MG63 (cell line): ENCODE measurements around the gene PCSK2. TPM values are rescaled to one million over a fixed set of nuclear protein-coding genes. Genes with fewer than 3 reads are reported as not detected.

ENCODE experiments used
- DNase-seq: peaks from one replicate; pipeline ENCODE4 v3.0.0-alpha.2; 2020
- H3K27me3 ChIP-seq: fragments of 250-450 bp; sonication (Bioruptor Pico); 2 replicates; pipeline ENCODE4 v1.5.1; 2020; ENCODE audit warnings: mild to moderate bottlenecking, moderate library complexity
- H3K36me3 ChIP-seq: fragments of 250-450 bp; sonication (Bioruptor Pico); 2 replicates; pipeline ENCODE4 v1.5.1; 2020; ENCODE audit warnings: mild to moderate bottlenecking, moderate library complexity
- H3K4me3 ChIP-seq: fragments of 250-450 bp; sonication (Bioruptor Pico); 2 replicates; pipeline ENCODE4 v1.5.1; 2020; ENCODE audit warnings: mild to moderate bottlenecking, moderate library complexity
- H3K9me3 ChIP-seq: fragments of 250-450 bp; sonication (Bioruptor Pico); 2 replicates; pipeline ENCODE4 v1.5.1; 2020; ENCODE audit warnings: mild to moderate bottlenecking, moderate library complexity
- total RNA-seq: library from RNA; depleted of rRNA; stranded (reverse); fragments of >200 nt; shearing (Covaris generic); gene quantifications from 2 replicates; pipeline ENCODE4 v1.2.3, GENCODE V29; 2014; ENCODE audit warnings: low replicate concordance

PCSK2 gene
- total RNA-seq, 1 experiment from 2014 or later = not detected

DNA sequence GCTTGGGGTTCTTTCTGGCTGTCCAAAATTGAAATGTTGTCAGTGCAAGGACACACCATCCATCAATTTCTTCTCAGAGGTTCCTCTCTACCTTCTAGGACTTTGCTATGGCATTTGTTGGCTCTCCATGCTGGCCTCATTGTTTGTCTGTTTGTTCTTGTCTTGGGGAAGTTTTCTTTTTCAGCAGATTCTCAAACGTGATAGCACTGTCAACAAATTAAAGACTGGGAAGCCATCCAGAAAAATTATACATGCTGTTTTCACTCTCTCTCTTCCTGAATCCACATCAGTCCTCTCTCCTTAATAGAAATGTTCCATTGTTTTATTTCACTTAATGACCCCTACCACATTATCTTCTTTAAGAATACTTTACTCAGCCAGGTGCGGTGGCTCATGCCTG lies 130.4 kb downstream of the PCSK2 start:
- Histone ChIP-seq H3K4me3 (no peak overlapping the region), H3K27me3 (no peaks in the 10 kb centered on the region), H3K36me3 (no peaks in the 10 kb centered on the region), H3K9me3 (no peaks in the 10 kb centered on the region)
- no peak for DNase-seq

GRCh38 chr20:17358854-17359253 lies 132.0 kb downstream of the PCSK2 start:
- Histone ChIP-seq H3K36me3 (no peaks in the 10 kb centered on the region), H3K4me3 (no peak overlapping the region), H3K27me3 (no peaks in the 10 kb centered on the region), H3K9me3 (no peaks in the 10 kb centered on the region)
- peak; percentile 9 for DNase-seq

DNA sequence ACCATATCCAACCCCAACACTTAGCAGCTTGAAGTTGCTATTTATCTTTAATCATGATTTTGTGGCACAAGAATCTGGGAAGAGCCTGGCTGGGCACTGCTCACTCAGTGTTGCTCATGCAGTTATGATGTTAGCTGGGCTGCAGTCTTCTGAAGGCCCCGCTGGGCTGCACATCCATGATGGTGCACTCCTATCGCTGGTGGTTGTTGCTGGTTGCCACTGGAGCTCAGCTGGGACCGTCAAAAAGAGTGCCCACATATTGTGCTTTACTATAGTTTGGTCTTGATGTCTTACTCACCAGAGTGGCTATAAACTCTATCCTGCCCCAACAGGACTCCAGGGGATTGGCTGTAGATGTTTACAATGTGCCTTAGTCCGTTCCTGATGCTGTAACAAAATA lies 137.8 kb downstream of the PCSK2 start:
- no peak for DNase-seq
- no peaks in the 10 kb centered on the region for H3K27me3 ChIP-seq
- H3K4me3 ChIP-seq = no peak overlapping the region
- H3K9me3 ChIP-seq = no peaks in the 10 kb centered on the region
- no peaks in the 10 kb centered on the region for H3K36me3 ChIP-seq

GRCh38 chr20:17365831-17366230 lies 139.0 kb downstream of the PCSK2 start:
- no peak for DNase-seq
- H3K4me3 ChIP-seq = no peak overlapping the region
- H3K36me3 ChIP-seq = no peaks in the 10 kb centered on the region
- H3K9me3 ChIP-seq = no peaks in the 10 kb centered on the region
- no peaks in the 10 kb centered on the region for H3K27me3 ChIP-seq

- no peak overlapping the region for H3K4me3 ChIP-seq
- no peaks in the 10 kb centered on the region for H3K36me3 ChIP-seq
- no peaks in the 10 kb centered on the region for H3K9me3 ChIP-seq
- DNase-seq = no peak
- no peaks in the 10 kb centered on the region for H3K27me3 ChIP-seq
Observed at GRCh38 chr20:17369506-17369905, 142.7 kb downstream of the PCSK2 start.

DNA sequence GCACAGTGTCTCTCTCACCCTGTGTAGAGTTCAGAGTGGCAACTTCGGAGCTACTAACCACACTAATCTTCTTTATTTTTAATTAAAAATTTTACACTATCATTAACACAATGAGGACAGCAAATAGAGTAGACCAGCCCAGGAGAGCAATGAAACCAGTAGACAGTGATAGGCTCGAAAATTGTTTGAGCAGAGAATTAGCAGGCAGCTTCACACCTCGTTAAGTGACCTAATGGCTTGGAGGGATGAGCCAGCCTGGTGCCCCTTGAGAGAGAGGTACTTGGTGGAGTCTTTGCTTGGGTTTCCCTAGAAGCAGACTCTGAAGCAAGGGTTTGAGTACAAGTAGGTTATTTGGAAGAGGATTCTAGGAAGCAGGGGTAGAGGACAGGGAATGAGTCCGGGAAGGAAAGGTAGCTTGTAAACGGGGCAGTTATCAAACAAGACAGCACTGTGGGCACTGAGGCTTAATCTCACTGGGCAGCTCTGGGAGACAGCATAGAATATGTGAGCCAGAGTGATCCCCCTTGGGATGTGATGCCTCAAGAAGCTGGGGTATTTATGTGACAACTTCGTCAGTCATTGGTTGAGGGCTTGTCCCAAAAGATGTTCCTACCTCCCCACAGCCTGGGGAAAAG lies 146.1 kb downstream of the PCSK2 start:
- no peaks in the 10 kb centered on the region for H3K9me3 ChIP-seq
- no peaks in the 10 kb centered on the region for H3K36me3 ChIP-seq
- H3K27me3 ChIP-seq = no peaks in the 10 kb centered on the region
- H3K4me3 ChIP-seq = no peak overlapping the region
- DNase-seq = no peak

GRCh38 chr20:17374086-17374485 lies 147.2 kb downstream of the PCSK2 start:
- no peak for DNase-seq

GRCh38 chr20:17376031-17376430 lies 149.2 kb downstream of the PCSK2 start:
- H3K27me3 ChIP-seq = no peaks in the 10 kb centered on the region

More at GRCh38 chr20:17374086-17374485, 147.2 kb downstream of the PCSK2 start:
- Histone ChIP-seq H3K4me3 (no peak overlapping the region), H3K9me3 (no peaks in the 10 kb centered on the region), H3K36me3 (no peaks in the 10 kb centered on the region), H3K27me3 (no peaks in the 10 kb centered on the region)

GRCh38 chr20:17377231-17377630 lies 150.4 kb downstream of the PCSK2 start:
- no peak for DNase-seq

More at GRCh38 chr20:17376031-17376430, 149.2 kb downstream of the PCSK2 start:
- Histone ChIP-seq H3K9me3 (no peaks in the 10 kb centered on the region), H3K36me3 (no peaks in the 10 kb centered on the region), H3K4me3 (no peak overlapping the region)
- no peak for DNase-seq

DNA sequence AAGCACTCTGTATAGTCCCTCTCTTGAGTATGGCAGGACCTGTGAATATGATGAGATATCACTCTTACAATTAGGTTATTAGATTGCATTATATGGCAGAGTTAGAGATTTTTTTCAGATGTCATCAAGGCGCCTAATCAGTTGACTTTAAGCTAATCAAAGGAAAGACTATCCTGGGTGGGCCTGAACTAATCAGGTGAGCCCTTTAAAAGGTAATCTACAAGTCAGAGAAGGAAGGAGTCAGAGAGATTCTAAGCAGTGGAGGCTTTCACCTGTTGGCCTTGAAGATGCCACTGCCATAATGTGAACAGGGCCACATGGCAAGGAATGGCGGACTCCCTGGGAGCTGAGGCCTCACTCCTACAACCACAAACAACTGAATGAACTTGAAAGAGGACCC lies 152.8 kb downstream of the PCSK2 start:
- no peaks in the 10 kb centered on the region for H3K27me3 ChIP-seq
- H3K9me3 ChIP-seq = no peaks in the 10 kb centered on the region
- H3K4me3 ChIP-seq = no peak overlapping the region
- no peaks in the 10 kb centered on the region for H3K36me3 ChIP-seq
- no peak for DNase-seq

More at GRCh38 chr20:17377231-17377630, 150.4 kb downstream of the PCSK2 start:
- Histone ChIP-seq H3K4me3 (no peak overlapping the region), H3K9me3 (no peaks in the 10 kb centered on the region), H3K27me3 (no peaks in the 10 kb centered on the region), H3K36me3 (no peaks in the 10 kb centered on the region)

GRCh38 chr20:17380801-17381200 lies 154.0 kb downstream of the PCSK2 start:
- H3K9me3 ChIP-seq = no peaks in the 10 kb centered on the region
- H3K36me3 ChIP-seq = no peaks in the 10 kb centered on the region
- H3K4me3 ChIP-seq = no peak overlapping the region
- no peaks in the 10 kb centered on the region for H3K27me3 ChIP-seq
- no peak for DNase-seq

GRCh38 chr20:17381724-17382123 lies 154.9 kb downstream of the PCSK2 start:
- DNase-seq = no peak
- H3K9me3 ChIP-seq = no peaks in the 10 kb centered on the region
- H3K27me3 ChIP-seq = no peaks in the 10 kb centered on the region
- H3K4me3 ChIP-seq = no peak overlapping the region
- no peaks in the 10 kb centered on the region for H3K36me3 ChIP-seq

- Histone ChIP-seq H3K9me3 (no peaks in the 10 kb centered on the region), H3K27me3 (no peaks in the 10 kb centered on the region), H3K36me3 (no peaks in the 10 kb centered on the region), H3K4me3 (no peak overlapping the region)
- no peak for DNase-seq
Observed at GRCh38 chr20:17385798-17386197, 159.0 kb downstream of the PCSK2 start.

GRCh38 chr20:17390655-17391054 lies 163.8 kb downstream of the PCSK2 start:
- H3K9me3 ChIP-seq = no peaks in the 10 kb centered on the region

GRCh38 chr20:17391127-17391771 lies 164.4 kb downstream of the PCSK2 start:
- Histone ChIP-seq H3K27me3 (no peaks in the 10 kb centered on the region), H3K4me3 (no peak overlapping the region), H3K9me3 (no peaks in the 10 kb centered on the region), H3K36me3 (no peaks in the 10 kb centered on the region)
- no peak for DNase-seq

More at GRCh38 chr20:17390655-17391054, 163.8 kb downstream of the PCSK2 start:
- no peaks in the 10 kb centered on the region for H3K27me3 ChIP-seq
- no peak overlapping the region for H3K4me3 ChIP-seq
- no peak for DNase-seq
- H3K36me3 ChIP-seq = no peaks in the 10 kb centered on the region

- Histone ChIP-seq H3K4me3 (no peak overlapping the region), H3K36me3 (no peaks in the 10 kb centered on the region), H3K27me3 (no peaks in the 10 kb centered on the region), H3K9me3 (no peaks in the 10 kb centered on the region)
- DNase-seq = peak; percentile 1
Observed at GRCh38 chr20:17394411-17394810, 167.6 kb downstream of the PCSK2 start.

GRCh38 chr20:17395729-17396128 lies 168.9 kb downstream of the PCSK2 start:
- DNase-seq = no peak
- Histone ChIP-seq H3K4me3 (no peak overlapping the region), H3K36me3 (no peaks in the 10 kb centered on the region), H3K9me3 (no peaks in the 10 kb centered on the region), H3K27me3 (no peaks in the 10 kb centered on the region)

GRCh38 chr20:17399303-17399985 lies 172.6 kb downstream of the PCSK2 start:
- Histone ChIP-seq H3K27me3 (no peaks in the 10 kb centered on the region), H3K4me3 (no peak overlapping the region), H3K36me3 (no peaks in the 10 kb centered on the region), H3K9me3 (no peaks in the 10 kb centered on the region)
- DNase-seq = no peak
